WTC11 (cell line): ENCODE data around the gene DNM1L.

Source experiments
- CREM ChIP-seq: sonication (generic); formaldehyde crosslinking; IDR thresholded peaks from 2 replicates; pipeline ENCODE4 v1.8.1; 2022; ENCODE audit warnings: mild to moderate bottlenecking, missing genetic modification reagents, moderate library complexity
- CTCF ChIP-seq: fragments of 200-600 bp; IDR thresholded peaks from 2 replicates; pipeline ENCODE4 v1.8.0; 2022; ENCODE audit warnings: antibody characterized with exemption
- ZNF121 ChIP-seq: sonication (generic); formaldehyde crosslinking; IDR thresholded peaks from 2 replicates; pipeline ENCODE4 v1.8.0; 2023; ENCODE audit warnings: missing genetic modification reagents
- ZNF512 ChIP-seq: sonication (generic); formaldehyde crosslinking; IDR thresholded peaks from 2 replicates; pipeline ENCODE4 v1.8.1; 2022; ENCODE audit warnings: missing genetic modification reagents, borderline replicate concordance

GRCh38 chr12:32756476-32757066, 77.5 kb downstream of the DNM1L start:
- TF ChIP-seq ZNF121 (CRISPR knock-in tag) = no peak
- TF ChIP-seq CREM = no peak
- no peak for TF ChIP-seq ZNF512 (CRISPR knock-in tag)
- TF ChIP-seq CTCF = no peak
